Vagina (tissue), 2 donors: ENCODE results near the gene JSRP1.

Experiments used
- POLR2A ChIP-seq, 2 donors: fragments of 450-650 bp; IDR thresholded peaks; one replicate each; pipeline ENCODE4 v1.6.1; 2017; ENCODE audit warnings: antibody characterized with exemption in 2 of 2, mild to moderate bottlenecking in 2 of 2, moderate library complexity in 2 of 2
- TF ChIP-seq, protein P1 (sequence below), 3 experiments: fragments of 450-650 bp in 2 of 3; fragments of 200-600 bp in 1 of 3; sonication (generic) in 1 of 3; IDR thresholded peaks; one replicate each; pipeline ENCODE4 v1.5.1; 2017 to 2019; ENCODE audit warnings: antibody characterized with exemption in 3 of 3, mild to moderate bottlenecking in 2 of 3, moderate library complexity in 2 of 3

DNA sequence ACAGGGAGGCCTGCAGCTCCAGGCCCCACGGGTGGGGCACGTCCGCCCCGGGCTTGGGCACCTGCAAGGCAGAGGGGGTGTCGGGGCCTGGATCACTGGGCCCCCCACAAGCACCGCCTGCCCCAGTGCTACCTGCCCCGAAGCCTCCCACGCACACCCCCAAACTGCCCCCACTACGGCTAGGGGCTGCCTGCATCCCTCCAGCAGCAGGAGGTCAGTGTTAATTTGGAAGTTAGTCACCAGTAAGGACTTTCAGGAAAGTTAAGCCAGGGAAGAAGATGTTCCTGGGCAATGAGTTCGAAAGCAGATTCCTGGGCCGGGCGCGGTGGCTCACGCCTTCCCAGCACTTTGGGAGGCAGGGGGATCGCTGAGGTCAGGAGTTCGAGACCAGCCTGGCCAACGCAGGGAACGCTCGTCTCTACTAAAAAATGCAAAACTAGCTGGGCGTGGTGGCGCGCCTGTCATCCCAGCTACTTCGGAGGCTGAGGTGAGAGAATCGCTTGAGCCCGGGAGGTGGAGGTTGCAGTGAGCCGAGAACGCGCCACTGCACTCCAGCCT lies 20.3 kb upstream of the JSRP1 start:
- TF ChIP-seq, protein P1, sequence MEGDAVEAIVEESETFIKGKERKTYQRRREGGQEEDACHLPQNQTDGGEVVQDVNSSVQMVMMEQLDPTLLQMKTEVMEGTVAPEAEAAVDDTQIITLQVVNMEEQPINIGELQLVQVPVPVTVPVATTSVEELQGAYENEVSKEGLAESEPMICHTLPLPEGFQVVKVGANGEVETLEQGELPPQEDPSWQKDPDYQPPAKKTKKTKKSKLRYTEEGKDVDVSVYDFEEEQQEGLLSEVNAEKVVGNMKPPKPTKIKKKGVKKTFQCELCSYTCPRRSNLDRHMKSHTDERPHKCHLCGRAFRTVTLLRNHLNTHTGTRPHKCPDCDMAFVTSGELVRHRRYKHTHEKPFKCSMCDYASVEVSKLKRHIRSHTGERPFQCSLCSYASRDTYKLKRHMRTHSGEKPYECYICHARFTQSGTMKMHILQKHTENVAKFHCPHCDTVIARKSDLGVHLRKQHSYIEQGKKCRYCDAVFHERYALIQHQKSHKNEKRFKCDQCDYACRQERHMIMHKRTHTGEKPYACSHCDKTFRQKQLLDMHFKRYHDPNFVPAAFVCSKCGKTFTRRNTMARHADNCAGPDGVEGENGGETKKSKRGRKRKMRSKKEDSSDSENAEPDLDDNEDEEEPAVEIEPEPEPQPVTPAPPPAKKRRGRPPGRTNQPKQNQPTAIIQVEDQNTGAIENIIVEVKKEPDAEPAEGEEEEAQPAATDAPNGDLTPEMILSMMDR (IDR thresholded peaks at IDR 0.05): no peak
- TF ChIP-seq POLR2A (IDR thresholded peaks at IDR 0.05): no peak
